ENCODE results near the gene P3H4.
"Not testable (repeated sequence)": the region's sequence is repeated elsewhere in the genome, so short reads cannot be mapped to it uniquely, and the experiment has no call there.

The P3H4 gene, protein sequence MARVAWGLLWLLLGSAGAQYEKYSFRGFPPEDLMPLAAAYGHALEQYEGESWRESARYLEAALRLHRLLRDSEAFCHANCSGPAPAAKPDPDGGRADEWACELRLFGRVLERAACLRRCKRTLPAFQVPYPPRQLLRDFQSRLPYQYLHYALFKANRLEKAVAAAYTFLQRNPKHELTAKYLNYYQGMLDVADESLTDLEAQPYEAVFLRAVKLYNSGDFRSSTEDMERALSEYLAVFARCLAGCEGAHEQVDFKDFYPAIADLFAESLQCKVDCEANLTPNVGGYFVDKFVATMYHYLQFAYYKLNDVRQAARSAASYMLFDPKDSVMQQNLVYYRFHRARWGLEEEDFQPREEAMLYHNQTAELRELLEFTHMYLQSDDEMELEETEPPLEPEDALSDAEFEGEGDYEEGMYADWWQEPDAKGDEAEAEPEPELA

GRCh38 chr17:41811549-41812380 lies at the start of gene P3H4:
Gene P3H4, minus strand, starts transcription at chr17:41811949. Its CDS starts 34 bp downstream, at chr17:41811915.
- in situ Hi-C loops (cut with HindIII; ENCODE audit: low sequenced_read_pairs): no loop called here
- peak; percentile 49 for DNase-seq (ENCODE audit: low read depth)
- H3K4me3 ChIP-seq (ENCODE audit: low read depth, low read length): peak within 1 kb of the TSS; percentile 89
- TF ChIP-seq, protein P1, sequence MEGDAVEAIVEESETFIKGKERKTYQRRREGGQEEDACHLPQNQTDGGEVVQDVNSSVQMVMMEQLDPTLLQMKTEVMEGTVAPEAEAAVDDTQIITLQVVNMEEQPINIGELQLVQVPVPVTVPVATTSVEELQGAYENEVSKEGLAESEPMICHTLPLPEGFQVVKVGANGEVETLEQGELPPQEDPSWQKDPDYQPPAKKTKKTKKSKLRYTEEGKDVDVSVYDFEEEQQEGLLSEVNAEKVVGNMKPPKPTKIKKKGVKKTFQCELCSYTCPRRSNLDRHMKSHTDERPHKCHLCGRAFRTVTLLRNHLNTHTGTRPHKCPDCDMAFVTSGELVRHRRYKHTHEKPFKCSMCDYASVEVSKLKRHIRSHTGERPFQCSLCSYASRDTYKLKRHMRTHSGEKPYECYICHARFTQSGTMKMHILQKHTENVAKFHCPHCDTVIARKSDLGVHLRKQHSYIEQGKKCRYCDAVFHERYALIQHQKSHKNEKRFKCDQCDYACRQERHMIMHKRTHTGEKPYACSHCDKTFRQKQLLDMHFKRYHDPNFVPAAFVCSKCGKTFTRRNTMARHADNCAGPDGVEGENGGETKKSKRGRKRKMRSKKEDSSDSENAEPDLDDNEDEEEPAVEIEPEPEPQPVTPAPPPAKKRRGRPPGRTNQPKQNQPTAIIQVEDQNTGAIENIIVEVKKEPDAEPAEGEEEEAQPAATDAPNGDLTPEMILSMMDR (IDR thresholded peaks at IDR 0.05; ENCODE audit: low read depth, low read length, missing control alignments): peak; percentile 59

DNA sequence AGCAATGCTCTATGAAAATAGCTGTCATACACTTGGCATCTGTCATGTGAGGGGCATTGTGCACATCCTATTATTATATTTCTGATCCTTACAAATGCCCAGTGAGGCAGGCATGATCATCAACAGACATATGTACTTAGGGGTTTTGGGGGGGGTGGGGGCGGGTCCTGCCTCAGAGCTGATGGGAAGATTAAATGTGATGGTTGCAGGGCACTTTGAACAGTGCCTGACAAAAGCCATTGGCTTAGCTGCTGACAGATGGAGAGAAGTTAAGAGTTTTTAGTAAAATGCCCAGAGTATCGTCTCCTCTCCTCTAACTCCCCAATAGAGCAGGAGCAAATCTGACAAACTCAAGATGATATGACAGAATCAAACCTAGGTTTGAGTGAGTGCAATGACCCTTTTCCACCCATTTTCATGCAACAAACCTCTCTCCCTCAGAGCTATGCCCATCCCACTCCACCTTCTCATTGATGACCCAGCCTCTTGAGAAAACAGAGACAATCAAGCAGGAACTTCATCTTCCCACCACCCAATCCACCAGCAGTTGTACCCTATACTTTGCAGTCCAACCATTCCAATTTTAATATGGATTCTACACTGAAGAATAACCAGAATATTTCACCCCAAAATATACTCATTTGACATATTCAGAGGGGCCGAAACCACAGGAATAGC lies 48.6 kb upstream of the P3H4 start:
- TF ChIP-seq, protein P1 (IDR thresholded peaks at IDR 0.05; ENCODE audit: low read depth, low read length, missing control alignments): no peak
- in situ Hi-C loops (cut with HindIII; ENCODE audit: low sequenced_read_pairs): no loop called here
- H3K4me3 ChIP-seq (ENCODE audit: low read depth, low read length): no peak overlapping the region
- DNase-seq (ENCODE audit: low read depth): no peak

- in situ Hi-C loops (cut with HindIII; ENCODE audit: low sequenced_read_pairs); H3K4me3 ChIP-seq (ENCODE audit: low read depth, low read length); DNase-seq (ENCODE audit: low read depth): not testable (repeated sequence)
Measured at GRCh38 chr17:41851382-41851781, 39.6 kb upstream of the P3H4 start.

DNA sequence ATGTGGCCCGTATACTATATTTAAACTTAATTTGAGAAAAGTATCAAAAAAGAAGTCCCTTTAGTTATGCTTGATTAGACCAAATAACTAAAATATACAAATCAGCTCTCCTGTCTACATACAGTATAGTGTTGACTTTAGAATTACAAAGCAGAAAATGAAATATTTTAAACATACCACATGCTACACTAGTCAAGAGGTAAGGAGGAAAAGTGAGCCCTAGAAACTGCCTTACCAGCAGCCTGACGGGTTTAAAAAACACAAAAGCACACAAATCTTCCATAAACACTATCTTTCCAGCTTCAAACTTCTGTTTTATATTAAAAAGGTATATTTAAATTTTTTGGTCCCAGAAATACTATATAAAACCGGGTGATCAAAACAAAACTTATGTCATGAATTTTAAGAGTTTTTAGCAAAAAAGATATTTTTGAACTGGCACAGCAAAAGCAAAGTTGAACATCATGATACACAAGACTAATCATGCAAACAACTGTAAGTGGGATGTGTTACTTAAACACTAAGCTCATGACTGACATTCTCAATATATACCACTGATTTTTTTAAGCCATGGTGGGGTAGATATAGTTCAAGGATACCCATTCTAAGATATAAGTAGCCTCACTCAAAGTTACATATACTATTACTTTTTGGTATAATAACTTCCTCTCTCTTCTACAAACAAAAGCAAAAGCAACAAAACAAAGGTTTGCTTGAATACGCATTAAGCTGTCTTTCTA lies 37.7 kb upstream of the P3H4 start:
- TF ChIP-seq, protein P1 (IDR thresholded peaks at IDR 0.05; ENCODE audit: low read depth, low read length, missing control alignments): no peak
- H3K4me3 ChIP-seq (ENCODE audit: low read depth, low read length): no peak overlapping the region
- in situ Hi-C loops (cut with HindIII; ENCODE audit: low sequenced_read_pairs): no loop called here
- no peak for DNase-seq (ENCODE audit: low read depth)

DNA sequence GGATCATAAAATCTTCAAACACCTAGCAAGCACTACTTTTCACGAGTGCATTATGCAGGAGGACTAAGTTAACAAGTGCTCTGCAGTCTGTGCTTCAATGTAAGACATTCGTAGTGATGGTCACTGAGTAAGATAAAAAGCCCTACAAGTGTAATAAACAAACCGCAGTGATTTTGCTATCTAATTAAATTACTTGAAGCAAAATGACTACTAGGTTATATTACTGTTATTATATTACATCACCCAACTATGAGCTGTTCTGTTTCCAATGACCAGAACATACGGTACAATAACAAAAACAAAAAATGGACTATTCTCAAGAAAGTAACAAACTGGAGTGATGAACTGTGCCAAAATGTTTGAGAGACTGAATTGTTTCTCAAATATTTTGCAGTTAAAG lies 37.0 kb upstream of the P3H4 start:
- no peak for DNase-seq (ENCODE audit: low read depth)
- no peak overlapping the region for H3K4me3 ChIP-seq (ENCODE audit: low read depth, low read length)
- in situ Hi-C loops (cut with HindIII; ENCODE audit: low sequenced_read_pairs): no loop called here
- TF ChIP-seq, protein P1 (IDR thresholded peaks at IDR 0.05; ENCODE audit: low read depth, low read length, missing control alignments): no peak

DNA sequence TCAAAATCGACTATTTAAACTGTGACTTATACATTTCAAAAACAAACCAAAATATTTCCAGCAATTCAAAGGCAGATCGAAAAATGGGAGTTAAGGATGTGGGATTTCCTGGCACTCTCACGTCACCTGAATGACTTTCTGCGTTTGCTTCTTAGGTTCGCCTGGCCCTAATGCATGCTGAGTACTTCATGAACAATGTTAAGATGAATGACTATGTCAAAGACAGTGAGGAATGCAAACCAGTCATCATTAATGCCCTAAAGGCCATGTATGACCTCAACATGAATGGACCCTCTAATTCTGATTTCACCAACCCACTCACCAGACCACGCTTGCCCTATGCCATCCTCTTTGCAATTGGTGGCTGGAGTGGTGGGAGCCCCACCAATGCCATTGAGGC lies 33.2 kb upstream of the P3H4 start:
- in situ Hi-C loops (cut with HindIII; ENCODE audit: low sequenced_read_pairs): no loop called here
- TF ChIP-seq, protein P1 (IDR thresholded peaks at IDR 0.05; ENCODE audit: low read depth, low read length, missing control alignments): no peak

GRCh38 chr17:41840781-41841180 lies 29.0 kb upstream of the P3H4 start:
- H3K4me3 ChIP-seq (ENCODE audit: low read depth, low read length); in situ Hi-C loops (cut with HindIII; ENCODE audit: low sequenced_read_pairs); DNase-seq (ENCODE audit: low read depth): not testable (repeated sequence)

More for the DNA sequence above, 33.2 kb upstream of the P3H4 start:
- no peak for DNase-seq (ENCODE audit: low read depth)
- H3K4me3 ChIP-seq (ENCODE audit: low read depth, low read length): no peak overlapping the region

DNA sequence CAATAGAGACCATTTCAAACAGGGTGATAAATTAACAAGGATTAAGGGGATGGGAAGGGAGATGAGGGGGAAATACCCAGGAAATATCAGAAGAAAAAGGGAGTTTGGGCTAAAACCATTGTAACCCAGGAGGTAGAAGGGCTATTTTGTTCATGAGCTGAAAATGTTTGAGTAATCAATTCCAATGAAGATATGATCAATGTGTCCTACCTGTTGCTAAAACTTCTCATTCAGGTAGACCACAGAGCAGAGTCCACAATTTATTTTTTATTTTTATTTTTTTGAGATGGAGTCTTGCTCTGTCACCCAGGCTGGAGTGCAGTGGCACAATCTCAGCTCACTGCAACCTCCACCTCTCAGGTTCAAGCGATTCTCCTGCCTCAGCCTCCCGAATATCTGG lies 27.7 kb upstream of the P3H4 start:
- DNase-seq (ENCODE audit: low read depth); in situ Hi-C loops (cut with HindIII; ENCODE audit: low sequenced_read_pairs); H3K4me3 ChIP-seq (ENCODE audit: low read depth, low read length): not testable (repeated sequence)
